Adrenal gland (tissue), 12 donors: Measurements from ENCODE around the gene CPLANE2. TPM values are rescaled to one million over a fixed set of nuclear protein-coding genes. Genes with fewer than 3 reads are reported as not detected.

Experiments
- DNase-seq, 7 donors: peaks; one replicate each; pipeline ENCODE4 v3.0.0-alpha.2; 2019 to 2020
- H3K27ac ChIP-seq, 5 donors: fragments of 200-600 bp; sonication (generic) in 4 of 5; 1 replicate in 3 of 5; 2 replicates in 2 of 5; pipeline versions ENCODE4 v1.5.1 to v1.8.0; 2016 to 2020; ENCODE audit warnings: mild to moderate bottlenecking in 1 of 5
- H3K27me3 ChIP-seq: fragments of 200-600 bp; 2 replicates; pipeline ENCODE4 v1.8.0; 2021
- H3K36me3 ChIP-seq, 2 donors: fragments of 200-600 bp; replicated peaks in 1 of 2; 1 replicate in 1 of 2; 2 replicates in 1 of 2; pipeline versions ENCODE4 v1.5.1 to v1.8.0; 2018 to 2022
- H3K4me1 ChIP-seq, 2 donors: fragments of 200-600 bp; replicated peaks in 1 of 2; 1 replicate in 1 of 2; 2 replicates in 1 of 2; pipeline versions ENCODE4 v1.5.1 to v1.8.0; 2018 to 2021
- H3K4me3 ChIP-seq, 4 donors: fragments of 200-600 bp; sonication (generic) in 3 of 4; one replicate each; pipeline ENCODE4 v1.5.1; 2016 to 2018
- H3K9me3 ChIP-seq, 3 donors: fragments of 200-600 bp; sonication (generic) in 1 of 3; replicated peaks in 1 of 3; 1 replicate in 2 of 3; 2 replicates in 1 of 3; pipeline versions ENCODE4 v1.5.1 to v1.8.0; 2016 to 2021
- POLR2A ChIP-seq, 2 donors: fragments of 450-650 bp; IDR thresholded peaks; one replicate each; pipeline ENCODE4 v1.6.1; 2017; ENCODE audit warnings: antibody characterized with exemption in 2 of 2, mild to moderate bottlenecking in 2 of 2, moderate library complexity in 1 of 2
- WGBS, 4 donors: extraction: QIAGEN DNeasy Blood & Tissue Kit in 2 of 4; methylation state at CpG; one replicate each; pipeline versions ENCODE4 v1.1.5 to v1.1.7; 2013 to 2017; 5-methylcytosine and 5-hydroxymethylcytosine counted together
- intact Hi-C, 2 donors: fragments of 100-400 bp; cut with DNase I; formaldehyde crosslinking; loops; one replicate each; pipeline versions ENCODE4 v1.14.1 to v1.15.0; 2022 to 2023
- polyA plus RNA-seq, 3 donors: library from polyadenylated mRNA; stranded (reverse); fragments of 200-250 nt in 2 of 3; fragments of 350-450 nt in 1 of 3; fragmentation: Illumina TruSeq in 1 of 3; extraction: RNeasy Lipid Tissue Mini Kit (QIAGEN cat#74804) in 1 of 3; gene quantifications; one replicate each; pipeline ENCODE4 v1.2.3, GENCODE V29; 2013 to 2014
- total RNA-seq, 9 donors: library from RNA; depleted of rRNA in 4 of 9; stranded (reverse); fragments of >200 nt in 4 of 9; fragments of 120-200 nt in 1 of 9; fragmentation: NEBNext Ultra II Directional in 1 of 9; extraction: Animal tissue kit (Norgen Biotek cat#: 25700) in 1 of 9; gene quantifications; one replicate each; pipeline versions ENCODE4 v1.1.0 to v1.2.4, GENCODE V29; 2013 to 2023
- TF ChIP-seq, protein P1 (sequence below), 6 experiments: fragments of 450-650 bp in 4 of 6; fragments of 200-600 bp in 2 of 6; sonication (generic) in 1 of 6; IDR thresholded peaks; 1 replicate in 5 of 6; 2 replicates in 1 of 6; pipeline versions ENCODE4 v1.5.1 to v1.8.0; 2016 to 2021; ENCODE audit warnings: antibody characterized with exemption in 6 of 6, mild to moderate bottlenecking in 2 of 6, moderate library complexity in 1 of 6
- donor health status: healthy with polysubstance abuse.
- donor health status: Bipolar disorder and iron deficiency.
- donor health status: DM: yes; HTN: yes; CAD: no.
- donor health status: DM: no; HTN: no; CAD: no.
- donor health status: DM: no; HTN: no; CAD: no.
- donor health status: DM: yes; HTN: yes; CAD: no.

The CPLANE2 gene
- total and polyA plus RNA-seq, 12 donors: 2.8 to 21.3 (median 11.5) TPM

GRCh38 chr1:16239972-16240491, 3.0 kb upstream of the CPLANE2 start:
- Histone ChIP-seq H3K4me3 (no peak overlapping the region), H3K27me3 (no peaks in the 10 kb centered on the region), H3K9me3 (no peaks in the 10 kb centered on the region), H3K4me1 (peaks cover 9 to 30% of the 10 kb centered on the region in 2 donors), H3K36me3 (no peaks in the 10 kb centered on the region), H3K27ac (no peak overlapping the region)
- TF ChIP-seq, protein P1, sequence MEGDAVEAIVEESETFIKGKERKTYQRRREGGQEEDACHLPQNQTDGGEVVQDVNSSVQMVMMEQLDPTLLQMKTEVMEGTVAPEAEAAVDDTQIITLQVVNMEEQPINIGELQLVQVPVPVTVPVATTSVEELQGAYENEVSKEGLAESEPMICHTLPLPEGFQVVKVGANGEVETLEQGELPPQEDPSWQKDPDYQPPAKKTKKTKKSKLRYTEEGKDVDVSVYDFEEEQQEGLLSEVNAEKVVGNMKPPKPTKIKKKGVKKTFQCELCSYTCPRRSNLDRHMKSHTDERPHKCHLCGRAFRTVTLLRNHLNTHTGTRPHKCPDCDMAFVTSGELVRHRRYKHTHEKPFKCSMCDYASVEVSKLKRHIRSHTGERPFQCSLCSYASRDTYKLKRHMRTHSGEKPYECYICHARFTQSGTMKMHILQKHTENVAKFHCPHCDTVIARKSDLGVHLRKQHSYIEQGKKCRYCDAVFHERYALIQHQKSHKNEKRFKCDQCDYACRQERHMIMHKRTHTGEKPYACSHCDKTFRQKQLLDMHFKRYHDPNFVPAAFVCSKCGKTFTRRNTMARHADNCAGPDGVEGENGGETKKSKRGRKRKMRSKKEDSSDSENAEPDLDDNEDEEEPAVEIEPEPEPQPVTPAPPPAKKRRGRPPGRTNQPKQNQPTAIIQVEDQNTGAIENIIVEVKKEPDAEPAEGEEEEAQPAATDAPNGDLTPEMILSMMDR (IDR thresholded peaks at IDR 0.05): no peak
- TF ChIP-seq POLR2A (IDR thresholded peaks at IDR 0.05): no peak
- DNase-seq: peak in 1 of 7 donors; percentile 13
- intact Hi-C loops: loop anchor here in 1 of 2 donors (5.0 kb wide), 1 partner anchor 158 kb away; no protein-coding TSS in a partner anchor
- WGBS, 4 donors: 80 to 93% (median 83%) methylated on average over 2 of the region's 2 CpGs

- TF ChIP-seq, protein P1 (IDR thresholded peaks at IDR 0.05): no peak
- no peak for TF ChIP-seq POLR2A (IDR thresholded peaks at IDR 0.05)
- Histone ChIP-seq H3K4me1 (peaks cover 9 to 23% of the 10 kb centered on the region in 2 donors), H3K36me3 (no peaks in the 10 kb centered on the region), H3K27me3 (no peaks in the 10 kb centered on the region), H3K27ac (peak overlapping the region; percentile 86 to 94 (median 94)), H3K9me3 (no peaks in the 10 kb centered on the region), H3K4me3 (peak overlapping the region in 1 of 4 donors; percentile 61)
- 15 to 19% (median 17%) methylated on average over 6 of the region's 6 CpGs for WGBS, 4 donors
- peak in 5 of 7 donors; percentile 44 to 67 (median 57) for DNase-seq
- intact Hi-C loops: no loop called here
Observed at GRCh38 chr1:16237343-16237830, 404 bp upstream of the CPLANE2 start.

DNA sequence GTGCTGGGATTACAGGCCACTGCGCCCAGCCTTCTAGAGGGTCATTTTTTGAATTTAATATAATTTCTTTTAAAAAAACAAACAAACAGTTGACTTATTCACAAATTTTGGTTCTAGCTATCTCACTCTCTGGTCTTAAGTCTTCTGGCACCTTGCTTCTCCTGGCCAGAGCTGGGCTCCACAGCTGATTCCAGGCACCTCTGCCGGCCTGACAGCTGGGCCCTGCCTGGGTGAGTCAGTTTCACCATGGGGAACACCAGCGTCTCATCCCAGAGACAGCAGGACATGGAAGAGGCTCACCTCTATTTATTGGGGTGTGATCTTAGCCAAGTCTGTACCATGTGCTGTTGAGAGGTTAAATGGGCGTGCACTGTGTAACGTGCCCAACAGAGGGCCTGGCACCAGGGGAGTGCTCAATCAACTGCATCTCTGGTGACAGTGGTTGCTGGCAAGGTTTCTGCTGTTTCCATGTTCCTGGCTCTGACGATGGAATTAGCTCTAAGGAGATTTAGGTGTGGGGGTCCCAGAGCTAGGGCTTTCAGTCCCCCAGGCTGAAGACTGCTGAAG, 956 bp downstream of the CPLANE2 start:
- TF ChIP-seq, protein P1 (IDR thresholded peaks at IDR 0.05): peak; percentile 10 to 52 (median 30)
- TF ChIP-seq POLR2A (IDR thresholded peaks at IDR 0.05): peak in 1 of 2 donors; percentile 23
- H3K27ac ChIP-seq: peak overlapping the region; percentile 86 to 94 (median 94)
- no peaks in the 10 kb centered on the region for H3K9me3 ChIP-seq
- peak in 6 of 7 donors; percentile 64 to 87 (median 67) for DNase-seq
- 36 to 50% (median 38%) methylated on average over 4 to 6 of the region's 6 CpGs for whole genome bisulfite sequencing, 4 donors
- intact Hi-C loops: no loop called here
- peak overlapping the region in 2 of 4 donors; percentile 28 to 61 for H3K4me3 ChIP-seq
- no peaks in the 10 kb centered on the region for H3K27me3 ChIP-seq
- no peaks in the 10 kb centered on the region for H3K36me3 ChIP-seq
- H3K4me1 ChIP-seq: peaks cover 9 to 23% of the 10 kb centered on the region in 2 donors

DNA sequence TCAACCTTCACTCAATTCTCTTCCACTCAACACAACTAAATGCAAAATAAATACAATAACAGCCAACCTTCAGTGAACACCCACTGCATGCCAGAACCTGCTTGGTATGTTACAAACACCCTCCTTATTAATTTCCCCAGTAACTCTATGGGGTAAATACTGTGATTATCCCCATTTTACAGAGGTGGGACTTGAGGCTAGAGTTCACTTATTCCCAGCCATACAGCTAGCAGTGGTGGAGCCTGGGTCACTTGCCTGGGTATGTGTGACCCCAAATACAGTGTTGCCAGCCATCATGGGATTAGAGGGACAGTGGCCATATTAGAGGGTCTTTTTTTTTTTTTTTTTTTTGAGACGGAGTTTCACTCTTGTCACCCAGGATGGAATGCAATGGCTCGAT, 1.6 kb downstream of the CPLANE2 start:
- TF ChIP-seq, protein P1 (IDR thresholded peaks at IDR 0.05): no peak
- DNase-seq: no peak
- H3K27ac ChIP-seq: no peak overlapping the region
- H3K36me3 ChIP-seq: no peaks in the 10 kb centered on the region
- peaks cover 9 to 23% of the 10 kb centered on the region in 2 donors for H3K4me1 ChIP-seq
- H3K9me3 ChIP-seq: no peaks in the 10 kb centered on the region
- H3K4me3 ChIP-seq: no peak overlapping the region
- 82 to 100% (median 87%) methylated on average over 2 of the region's 2 CpGs for WGBS, 4 donors
- intact Hi-C loops: no loop called here
- no peaks in the 10 kb centered on the region for H3K27me3 ChIP-seq
